ENCODE measurements around the gene NOVA2.

- no peak for TF ChIP-seq CTCF (IDR thresholded peaks at IDR 0.05; ENCODE audit: extremely low read depth in 1 of 2, insufficient read depth in 1 of 2, low read depth in 1 of 2, low read length in 2 of 2)
- no peak for TF ChIP-seq EZH2 (IDR thresholded peaks at IDR 0.05; ENCODE audit: borderline replicate concordance, low read depth, low read length, severe bottlenecking)
- no peak for TF ChIP-seq POLR2A (IDR thresholded peaks at IDR 0.05; ENCODE audit: low read depth, low read length)
- peak; percentile 45 for TF ChIP-seq POLR2AphosphoS5 (IDR thresholded peaks at IDR 0.05; ENCODE audit: insufficient read depth, low read depth, low read length)
Measured at GRCh38 chr19:45973553-45974338, at the start of gene NOVA2.
